ENCODE results near the gene PVALEF. TPM values are rescaled to one million over a fixed set of nuclear protein-coding genes. Genes with fewer than 3 reads are reported as not detected.

Gene PVALEF
- total RNA-seq, 1 donor from 2014 or later = not detected

DNA sequence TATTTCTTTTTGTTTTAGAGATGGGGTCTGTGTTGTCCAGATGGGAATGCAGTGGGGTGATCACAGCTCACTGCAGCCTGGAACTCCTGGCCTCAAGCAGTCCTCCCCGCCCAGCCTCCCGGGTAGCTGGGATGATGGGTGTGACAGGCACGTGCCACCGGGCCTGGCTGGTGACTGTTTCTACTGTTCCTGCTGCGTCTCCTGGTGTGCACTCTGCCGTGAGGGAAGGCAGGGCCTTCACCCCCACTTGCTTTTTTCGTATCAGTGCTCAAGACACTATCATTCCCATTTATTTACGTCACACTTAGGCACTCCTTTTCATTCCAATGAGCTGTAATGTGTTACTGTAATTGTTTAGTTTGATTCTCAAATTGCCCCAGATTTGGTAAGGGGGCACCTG lies 25.3 kb upstream of the PVALEF start:
- no peak overlapping the region for H3K4me3 ChIP-seq (ENCODE audit: low read depth, low read length)
- no peaks in the 10 kb centered on the region for H3K36me3 ChIP-seq (ENCODE audit: control insufficient read depth, insufficient read depth, low read length)
- H3K27me3 ChIP-seq (ENCODE audit: control insufficient read depth, insufficient read depth, low read length) = peaks cover 13% of the 10 kb centered on the region
- DNase-seq (ENCODE audit: low read depth) = no peak
- TF ChIP-seq CTCF (IDR thresholded peaks at IDR 0.05; ENCODE audit: insufficient read depth, low read length, poor library complexity, severe bottlenecking) = no peak

DNA sequence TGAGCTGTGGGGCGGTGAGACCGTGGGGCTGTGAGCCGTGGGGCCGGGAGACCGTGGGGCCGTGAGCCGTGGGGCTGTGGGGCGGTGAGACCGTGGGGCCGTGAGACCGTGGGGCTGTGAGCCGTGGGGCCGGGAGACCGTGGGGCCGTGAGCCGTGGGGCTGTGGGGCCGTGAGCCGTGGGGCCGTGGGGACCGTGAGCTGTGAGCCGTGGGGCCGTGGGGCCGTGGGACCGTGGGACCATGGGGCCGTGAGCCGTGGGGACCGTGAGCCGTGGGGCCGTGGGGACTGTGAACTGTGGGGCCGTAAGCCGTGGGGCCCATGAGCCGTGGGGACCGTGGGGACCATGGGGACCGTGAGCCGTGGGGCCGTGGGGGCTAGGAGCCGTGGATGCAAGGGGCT lies 24.6 kb upstream of the PVALEF start:
- no peak overlapping the region for H3K4me3 ChIP-seq (ENCODE audit: low read depth, low read length)
- TF ChIP-seq CTCF (IDR thresholded peaks at IDR 0.05; ENCODE audit: insufficient read depth, low read length, poor library complexity, severe bottlenecking) = no peak
- peaks cover 10% of the 10 kb centered on the region for H3K27me3 ChIP-seq (ENCODE audit: control insufficient read depth, insufficient read depth, low read length)
- no peaks in the 10 kb centered on the region for H3K36me3 ChIP-seq (ENCODE audit: control insufficient read depth, insufficient read depth, low read length)
- no peak for DNase-seq (ENCODE audit: low read depth)

- peak; percentile 81 for TF ChIP-seq CTCF (IDR thresholded peaks at IDR 0.05; ENCODE audit: insufficient read depth, low read length, poor library complexity, severe bottlenecking)
- peaks cover 6% of the 10 kb centered on the region for H3K27me3 ChIP-seq (ENCODE audit: control insufficient read depth, insufficient read depth, low read length)
- no peaks in the 10 kb centered on the region for H3K36me3 ChIP-seq (ENCODE audit: control insufficient read depth, insufficient read depth, low read length)
- peak; percentile 29 for DNase-seq (ENCODE audit: low read depth)
- H3K4me3 ChIP-seq (ENCODE audit: low read depth, low read length) = no peak overlapping the region
Measured at GRCh38 chr17:81142301-81143199, 22.8 kb upstream of the PVALEF start.

- Histone ChIP-seq H3K4me3 (ENCODE audit: low read depth, low read length) (no peak overlapping the region), H3K36me3 (ENCODE audit: control insufficient read depth, insufficient read depth, low read length) (no peaks in the 10 kb centered on the region), H3K27me3 (ENCODE audit: control insufficient read depth, insufficient read depth, low read length) (peaks cover 6% of the 10 kb centered on the region)
- TF ChIP-seq CTCF (IDR thresholded peaks at IDR 0.05; ENCODE audit: insufficient read depth, low read length, poor library complexity, severe bottlenecking) = no peak
- no peak for DNase-seq (ENCODE audit: low read depth)
Measured at GRCh38 chr17:81143200-81143527, 22.1 kb upstream of the PVALEF start.

GRCh38 chr17:81143717-81144422 lies 21.4 kb upstream of the PVALEF start:
- no peaks in the 10 kb centered on the region for H3K36me3 ChIP-seq (ENCODE audit: control insufficient read depth, insufficient read depth, low read length)
- peaks cover 6% of the 10 kb centered on the region for H3K27me3 ChIP-seq (ENCODE audit: control insufficient read depth, insufficient read depth, low read length)
- no peak overlapping the region for H3K4me3 ChIP-seq (ENCODE audit: low read depth, low read length)
- TF ChIP-seq CTCF (IDR thresholded peaks at IDR 0.05; ENCODE audit: insufficient read depth, low read length, poor library complexity, severe bottlenecking) = no peak
- no peak for DNase-seq (ENCODE audit: low read depth)

All from kidney epithelial cell (primary cell).